ENCODE measurements around the gene DOCK8. TPM values are rescaled to one million over a fixed set of nuclear protein-coding genes. Genes with fewer than 3 reads are reported as not detected.

The DOCK8 gene
- total RNA-seq, 6 experiments from 2014 or later, result 0.05 to 0.34 (median 0.20) TPM

- Mint-ChIP-seq H3K9me3 (no peaks in the 10 kb centered on the region), H3K4me3 (no peak overlapping the region), H3K36me3 (ENCODE audit: low read depth) (no peaks in the 10 kb centered on the region), H3K27ac (no peak overlapping the region), H3K4me1 (ENCODE audit: low read depth) (no peaks in the 10 kb centered on the region), H3K27me3 (ENCODE audit: insufficient read depth) (no peaks in the 10 kb centered on the region; the same call in 1 of the 2 replicates)
- TF ChIP-seq CTCF (IDR thresholded peaks at IDR 0.05), result no peak
- DNase-seq, result no peak
Measured at GRCh38 chr9:312596-313320, 98.1 kb downstream of the DOCK8 start.

- H3K27me3 Mint-ChIP-seq (ENCODE audit: insufficient read depth), result no peaks in the 10 kb centered on the region; the same call in 1 of the 2 replicates
- H3K9me3 Mint-ChIP-seq, result no peaks in the 10 kb centered on the region
- H3K36me3 Mint-ChIP-seq (ENCODE audit: low read depth), result no peaks in the 10 kb centered on the region
- H3K4me3 Mint-ChIP-seq, result no peak overlapping the region
- TF ChIP-seq CTCF (IDR thresholded peaks at IDR 0.05), result no peak
- no peak overlapping the region for H3K27ac Mint-ChIP-seq
- H3K4me1 Mint-ChIP-seq (ENCODE audit: low read depth), result no peaks in the 10 kb centered on the region
- DNase-seq, result no peak
Measured at GRCh38 chr9:316382-316965, 101.8 kb downstream of the DOCK8 start.

- TF ChIP-seq CTCF (IDR thresholded peaks at IDR 0.05), result no peak
- no peaks in the 10 kb centered on the region for H3K4me1 Mint-ChIP-seq (ENCODE audit: low read depth)
- no peaks in the 10 kb centered on the region for H3K27me3 Mint-ChIP-seq (ENCODE audit: insufficient read depth)
- no peak overlapping the region for H3K4me3 Mint-ChIP-seq
- H3K36me3 Mint-ChIP-seq (ENCODE audit: low read depth), result no peaks in the 10 kb centered on the region
- DNase-seq, result no peak
- peaks cover 3% of the 10 kb centered on the region; the same call in 1 of the 2 replicates for H3K9me3 Mint-ChIP-seq
- H3K27ac Mint-ChIP-seq, result no peak overlapping the region
Measured at GRCh38 chr9:318646-319045, 104.0 kb downstream of the DOCK8 start.

GRCh38 chr9:324971-325370 lies 110.3 kb downstream of the DOCK8 start:
- DNase-seq, result no peak
- Mint-ChIP-seq H3K27me3 (ENCODE audit: insufficient read depth) (no peaks in the 10 kb centered on the region; the same call in 1 of the 2 replicates), H3K9me3 (peaks cover 4% of the 10 kb centered on the region; the same call in 1 of the 2 replicates), H3K4me3 (no peak overlapping the region), H3K36me3 (ENCODE audit: low read depth) (no peaks in the 10 kb centered on the region), H3K4me1 (ENCODE audit: low read depth) (no peaks in the 10 kb centered on the region), H3K27ac (no peak overlapping the region)
- TF ChIP-seq CTCF (IDR thresholded peaks at IDR 0.05), result no peak

- no peak for TF ChIP-seq CTCF (IDR thresholded peaks at IDR 0.05)
- H3K27me3 Mint-ChIP-seq (ENCODE audit: insufficient read depth), result no peaks in the 10 kb centered on the region; the same call in 1 of the 2 replicates
- no peak overlapping the region for H3K27ac Mint-ChIP-seq
- H3K36me3 Mint-ChIP-seq (ENCODE audit: low read depth), result no peaks in the 10 kb centered on the region
- H3K4me1 Mint-ChIP-seq (ENCODE audit: low read depth), result no peaks in the 10 kb centered on the region
- peaks cover 4% of the 10 kb centered on the region; the same call in 1 of the 2 replicates for H3K9me3 Mint-ChIP-seq
- no peak overlapping the region for H3K4me3 Mint-ChIP-seq
- no peak for DNase-seq
Measured at GRCh38 chr9:326667-327066, 112.0 kb downstream of the DOCK8 start.

Measured in HFFc6 (cell line).